ENCODE data around the gene BLNK. TPM values are rescaled to one million over a fixed set of nuclear protein-coding genes. Genes with fewer than 3 reads are reported as not detected.

Gene BLNK
- total and polyA plus RNA-seq, 4 donors: 4.1 to 18.7 (median 6.4) TPM

GRCh38 chr10:96283351-96283750, 12.0 kb upstream of the BLNK start:
- Histone ChIP-seq H3K4me3 (no peak overlapping the region), H3K4me1 (ENCODE audit: control insufficient read depth in 5 of 5, insufficient read depth in 5 of 5, low read length in 5 of 5) (peaks cover 0 to 6% (median 0%) of the 10 kb centered on the region in 5 donors), H3K27me3 (ENCODE audit: control insufficient read depth in 3 of 3, insufficient read depth in 3 of 3, low read length in 2 of 3) (peaks cover 0 to 2% (median 0%) of the 10 kb centered on the region in 3 donors), H3K9ac (ENCODE audit: insufficient read depth in 1 of 2, low read length in 2 of 2) (no peak overlapping the region), H3K36me3 (ENCODE audit: control insufficient read depth in 4 of 4, insufficient read depth in 4 of 4, low read length in 4 of 4) (no peaks in the 10 kb centered on the region), H3K27ac (ENCODE audit: low read depth in 1 of 2, low read length in 1 of 2) (no peak overlapping the region), H3K9me3 (ENCODE audit: control insufficient read depth in 4 of 4, insufficient read depth in 3 of 4, low read length in 3 of 4) (no peaks in the 10 kb centered on the region)
- ATAC-seq (ENCODE audit: insufficient read depth, low FRiP score) (no peak), DNase-seq (no peak)
- no peak for TF ChIP-seq CTCF (IDR thresholded peaks at IDR 0.05; ENCODE audit: control extremely low read depth, extremely low read depth)
- WGBS, 2 donors: 51 to 61% methylated on average over 2 of the region's 2 CpGs

GRCh38 chr10:96281444-96282029, 10.2 kb upstream of the BLNK start:
- 92% methylated on average over 3 of the region's 3 CpGs for WGBS, 2 donors
- TF ChIP-seq CTCF (IDR thresholded peaks at IDR 0.05; ENCODE audit: control extremely low read depth, extremely low read depth): no peak
- Histone ChIP-seq H3K27ac (ENCODE audit: low read depth in 1 of 2, low read length in 1 of 2) (no peak overlapping the region), H3K9me3 (ENCODE audit: control insufficient read depth in 4 of 4, insufficient read depth in 3 of 4, low read length in 3 of 4) (no peaks in the 10 kb centered on the region), H3K4me3 (no peak overlapping the region), H3K36me3 (ENCODE audit: control insufficient read depth in 4 of 4, insufficient read depth in 4 of 4, low read length in 4 of 4) (no peaks in the 10 kb centered on the region), H3K4me1 (ENCODE audit: control insufficient read depth in 5 of 5, insufficient read depth in 5 of 5, low read length in 5 of 5) (peaks cover 0 to under 1% (median 0%) of the 10 kb centered on the region in 5 donors), H3K27me3 (ENCODE audit: control insufficient read depth in 3 of 3, insufficient read depth in 3 of 3, low read length in 2 of 3) (peaks cover 0 to 2% (median 0%) of the 10 kb centered on the region in 3 donors), H3K9ac (ENCODE audit: insufficient read depth in 1 of 2, low read length in 2 of 2) (no peak overlapping the region)
- DNase-seq (no peak), ATAC-seq (ENCODE audit: insufficient read depth, low FRiP score) (no peak)

GRCh38 chr10:96280859-96281258, 9.5 kb upstream of the BLNK start:
- Histone ChIP-seq H3K27ac (ENCODE audit: low read depth in 1 of 2, low read length in 1 of 2) (no peak overlapping the region), H3K27me3 (ENCODE audit: control insufficient read depth in 3 of 3, insufficient read depth in 3 of 3, low read length in 2 of 3) (peaks cover 0 to 2% (median 0%) of the 10 kb centered on the region in 3 donors), H3K9ac (ENCODE audit: insufficient read depth in 1 of 2, low read length in 2 of 2) (no peak overlapping the region), H3K4me3 (no peak overlapping the region), H3K4me1 (ENCODE audit: control insufficient read depth in 5 of 5, insufficient read depth in 5 of 5, low read length in 5 of 5) (peaks cover 0 to 7% (median 0%) of the 10 kb centered on the region in 5 donors), H3K9me3 (ENCODE audit: control insufficient read depth in 4 of 4, insufficient read depth in 3 of 4, low read length in 3 of 4) (no peaks in the 10 kb centered on the region), H3K36me3 (ENCODE audit: control insufficient read depth in 4 of 4, insufficient read depth in 4 of 4, low read length in 4 of 4) (no peaks in the 10 kb centered on the region)
- ATAC-seq (ENCODE audit: insufficient read depth, low FRiP score) (no peak), DNase-seq (no peak)
- TF ChIP-seq CTCF (IDR thresholded peaks at IDR 0.05; ENCODE audit: control extremely low read depth, extremely low read depth): no peak
- 90 to 96% methylated on average over 2 of the region's 2 CpGs for WGBS, 2 donors

GRCh38 chr10:96279191-96279641, 7.8 kb upstream of the BLNK start:
- no peaks in the 10 kb centered on the region for H3K9me3 ChIP-seq (ENCODE audit: control insufficient read depth in 4 of 4, insufficient read depth in 3 of 4, low read length in 3 of 4)
- TF ChIP-seq CTCF (IDR thresholded peaks at IDR 0.05; ENCODE audit: control extremely low read depth, extremely low read depth): no peak
- H3K36me3 ChIP-seq (ENCODE audit: control insufficient read depth in 4 of 4, insufficient read depth in 4 of 4, low read length in 4 of 4): no peaks in the 10 kb centered on the region
- peaks cover 0 to 2% (median 0%) of the 10 kb centered on the region in 3 donors for H3K27me3 ChIP-seq (ENCODE audit: control insufficient read depth in 3 of 3, insufficient read depth in 3 of 3, low read length in 2 of 3)
- H3K9ac ChIP-seq (ENCODE audit: insufficient read depth in 1 of 2, low read length in 2 of 2): no peak overlapping the region
- 91 to 96% methylated on average over 3 of the region's 3 CpGs for WGBS, 2 donors
- no peak for ATAC-seq (ENCODE audit: insufficient read depth, low FRiP score)
- H3K4me3 ChIP-seq: no peak overlapping the region
- H3K4me1 ChIP-seq (ENCODE audit: control insufficient read depth in 5 of 5, insufficient read depth in 5 of 5, low read length in 5 of 5): peaks cover 0 to 8% (median 0%) of the 10 kb centered on the region in 5 donors
- H3K27ac ChIP-seq (ENCODE audit: low read depth in 1 of 2, low read length in 1 of 2): no peak overlapping the region
- DNase-seq: no peak

Measured in lung (tissue), 12 donors.